SK-N-MC (cell line): Measurements from ENCODE around the gene C1QTNF1.

ENCODE experiments used
- DNase-seq: peaks from one replicate; pipeline ENCODE4 v3.0.0-alpha.2; 2011; ENCODE audit warnings: low read depth, low spot score
- H3K27ac ChIP-seq: fragments of 200-600 bp; sonication (generic); 2 replicates; pipeline ENCODE4 v1.5.1; 2016; ENCODE audit warnings: mixed run types
- H3K36me3 ChIP-seq: fragments of 200-600 bp; sonication (generic); 2 replicates; pipeline ENCODE4 v1.6.1; 2017; ENCODE audit warnings: antibody characterized with exemption, low read length, mixed read lengths; ENCODE audit not compliant: insufficient read depth
- H3K4me3 ChIP-seq: fragments of 200-600 bp; sonication (generic); 2 replicates; pipeline ENCODE4 v1.5.1; 2016
- H3K9ac ChIP-seq: fragments of 200-600 bp; sonication (generic); 2 replicates; pipeline ENCODE4 v1.8.0; 2017; ENCODE audit warnings: mixed run types, mixed read lengths; ENCODE audit not compliant: insufficient read length
- H3K9me3 ChIP-seq: fragments of 200-600 bp; sonication (generic); 2 replicates; pipeline ENCODE4 v1.6.1; 2017; ENCODE audit warnings: low read depth, mild to moderate bottlenecking, antibody characterized with exemption, low read length, moderate library complexity, mixed read lengths
- EZH2 ChIP-seq: fragments of 200-600 bp; sonication (generic); IDR thresholded peaks from one replicate; pipeline ENCODE4 v1.6.1; 2017; ENCODE audit warnings: antibody characterized with exemption
- FOXP2 ChIP-seq: optimal IDR thresholded peaks from 2 replicates; pipeline ENCODE3; 2011; ENCODE audit warnings: mild to moderate bottlenecking, moderate library complexity; ENCODE audit not compliant: insufficient read depth; ENCODE audit errors: extremely low read length, control extremely low read depth
- POLR2AphosphoS5 ChIP-seq: IDR thresholded peaks from 2 replicates; pipeline ENCODE4 v1.6.1; 2012; ENCODE audit warnings: mild to moderate bottlenecking, low read depth, low read length, borderline replicate concordance

Gene C1QTNF1

GRCh38 chr17:79036596-79036995 lies 12.6 kb downstream of the C1QTNF1 start:
- H3K27ac ChIP-seq = no peak overlapping the region
- no peaks in the 10 kb centered on the region for H3K9me3 ChIP-seq
- TF ChIP-seq EZH2 = no peak
- TF ChIP-seq FOXP2 = no peak
- TF ChIP-seq POLR2AphosphoS5 = no peak
- no peak for DNase-seq
- no peaks in the 10 kb centered on the region for H3K36me3 ChIP-seq
- no peak overlapping the region for H3K4me3 ChIP-seq
- H3K9ac ChIP-seq = no peak overlapping the region

GRCh38 chr17:79038545-79039135 lies 14.7 kb downstream of the C1QTNF1 start:
- Histone ChIP-seq H3K36me3 (no peaks in the 10 kb centered on the region), H3K9me3 (no peaks in the 10 kb centered on the region), H3K4me3 (no peak overlapping the region), H3K27ac (no peak overlapping the region), H3K9ac (no peak overlapping the region)
- no peak for TF ChIP-seq FOXP2
- no peak for TF ChIP-seq EZH2
- TF ChIP-seq POLR2AphosphoS5 = no peak
- no peak for DNase-seq

GRCh38 chr17:79039171-79039570 lies 15.2 kb downstream of the C1QTNF1 start:
- Histone ChIP-seq H3K9me3 (no peaks in the 10 kb centered on the region), H3K27ac (no peak overlapping the region), H3K36me3 (no peaks in the 10 kb centered on the region), H3K9ac (no peak overlapping the region), H3K4me3 (no peak overlapping the region)
- no peak for DNase-seq
- TF ChIP-seq FOXP2 (no peak), EZH2 (no peak), POLR2AphosphoS5 (no peak)

- TF ChIP-seq FOXP2 (no peak), POLR2AphosphoS5 (no peak), EZH2 (no peak)
- no peak for DNase-seq
- Histone ChIP-seq H3K27ac (no peak overlapping the region), H3K4me3 (no peak overlapping the region), H3K9ac (no peak overlapping the region), H3K36me3 (no peaks in the 10 kb centered on the region), H3K9me3 (no peaks in the 10 kb centered on the region)
Observed at GRCh38 chr17:79039886-79040285, 15.9 kb downstream of the C1QTNF1 start.

GRCh38 chr17:79041041-79041570 lies 17.1 kb downstream of the C1QTNF1 start:
- TF ChIP-seq EZH2 (no peak), POLR2AphosphoS5 (no peak), FOXP2 (no peak)
- H3K27ac ChIP-seq = no peak overlapping the region
- no peak overlapping the region for H3K9ac ChIP-seq
- no peak for DNase-seq
- H3K9me3 ChIP-seq = no peaks in the 10 kb centered on the region
- no peaks in the 10 kb centered on the region for H3K36me3 ChIP-seq
- H3K4me3 ChIP-seq = no peak overlapping the region

GRCh38 chr17:79041723-79042420 lies 17.9 kb downstream of the C1QTNF1 start:
- no peak for DNase-seq
- no peak overlapping the region for H3K4me3 ChIP-seq
- TF ChIP-seq FOXP2 (no peak), POLR2AphosphoS5 (no peak)
- no peaks in the 10 kb centered on the region for H3K36me3 ChIP-seq
- no peak overlapping the region for H3K27ac ChIP-seq
- H3K9me3 ChIP-seq = no peaks in the 10 kb centered on the region
- H3K9ac ChIP-seq = no peak overlapping the region

- H3K4me3 ChIP-seq = no peak overlapping the region
- H3K9ac ChIP-seq = no peak overlapping the region
- H3K9me3 ChIP-seq = no peaks in the 10 kb centered on the region
- no peak overlapping the region for H3K27ac ChIP-seq
- DNase-seq = no peak
- H3K36me3 ChIP-seq = no peaks in the 10 kb centered on the region
- TF ChIP-seq POLR2AphosphoS5 (no peak), FOXP2 (no peak), EZH2 (no peak)
Observed at GRCh38 chr17:79042421-79043190, 18.6 kb downstream of the C1QTNF1 start.

- H3K27ac ChIP-seq = no peak overlapping the region
- H3K36me3 ChIP-seq = no peaks in the 10 kb centered on the region
- no peak overlapping the region for H3K4me3 ChIP-seq
- no peak overlapping the region for H3K9ac ChIP-seq
- no peak for DNase-seq
- TF ChIP-seq POLR2AphosphoS5 (no peak), FOXP2 (no peak), EZH2 (no peak)
- H3K9me3 ChIP-seq = no peaks in the 10 kb centered on the region
Observed at GRCh38 chr17:79043191-79043930, 19.4 kb downstream of the C1QTNF1 start.
